HepG2 (cell line): Measurements from ENCODE around the gene CD80.

Experiments used
- ZFP37 ChIP-seq: sonication (generic); formaldehyde crosslinking; IDR thresholded peaks from 2 replicates; pipeline ENCODE4 v1.4.0; 2020; ENCODE audit warnings: missing genetic modification reagents, borderline replicate concordance
- ZNF652 ChIP-seq: IDR thresholded peaks from 2 replicates; pipeline ENCODE4 v1.6.1; 2016; ENCODE audit warnings: low read depth, borderline replicate concordance

DNA sequence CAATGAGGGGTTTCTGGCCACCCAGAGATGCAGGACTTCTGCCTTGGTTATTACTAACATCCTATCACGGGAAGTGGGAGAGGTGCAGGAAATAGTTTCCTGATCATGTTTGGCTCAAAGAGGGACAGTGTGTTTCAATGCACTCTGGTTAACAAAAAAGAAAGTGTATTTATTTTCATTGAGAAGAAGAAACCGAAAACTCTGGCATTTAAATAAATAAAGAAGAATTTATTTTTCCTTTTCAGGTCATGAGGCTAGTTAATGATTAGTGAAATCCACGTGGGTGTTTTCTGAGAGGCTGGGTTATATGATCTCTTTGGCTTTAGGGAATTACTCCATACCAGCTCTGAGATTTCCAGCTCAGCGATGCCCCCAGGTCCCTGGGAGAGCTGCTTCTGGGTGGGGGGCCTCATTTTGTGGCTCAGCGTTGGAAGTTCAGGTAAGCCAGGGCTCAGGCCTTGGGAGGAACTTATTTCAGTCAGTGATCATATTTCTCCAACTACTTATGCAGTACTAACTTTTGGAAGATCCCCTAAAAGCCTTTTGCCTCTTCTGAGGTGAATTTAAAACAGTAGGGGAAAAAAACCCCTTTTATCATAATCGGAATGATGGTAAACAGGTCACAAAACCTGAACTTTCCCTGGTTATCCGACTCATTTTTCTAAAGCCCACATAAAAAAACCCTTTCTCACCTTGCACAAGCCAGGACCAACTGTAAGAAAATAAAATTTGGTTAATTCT is 38.3 kb upstream of the CD80 start, which contains the start of gene PLA1A:
- no peak for TF ChIP-seq ZFP37
- no peak for TF ChIP-seq ZNF652 (CRISPR knock-in tag)
